Measurements from ENCODE around the gene LRRC45.

- TF ChIP-seq EZH2 (IDR thresholded peaks at IDR 0.05) (no peak), POLR2AphosphoS5 (IDR thresholded peaks at IDR 0.05; ENCODE audit: borderline replicate concordance, low read depth, low read length) (no peak), FOXP2 (optimal IDR thresholded peaks at IDR 0.05; ENCODE audit: control extremely low read depth, extremely low read length, insufficient read depth) (no peak)
These were observed 6.8 kb upstream of the LRRC45 start for GRCh38 chr17:82016061-82016874.

All from SK-N-MC (cell line).